Measurements from ENCODE around the gene FBP2. TPM values are rescaled to one million over a fixed set of nuclear protein-coding genes. Genes with fewer than 3 reads are reported as not detected.
"Not testable (repeated sequence)": the region's sequence is repeated elsewhere in the genome, so short reads cannot be mapped to it uniquely, and the experiment has no call there.

Gene FBP2
- total and polyA plus RNA-seq, 4 experiments from 2014 or later: not detected

DNA sequence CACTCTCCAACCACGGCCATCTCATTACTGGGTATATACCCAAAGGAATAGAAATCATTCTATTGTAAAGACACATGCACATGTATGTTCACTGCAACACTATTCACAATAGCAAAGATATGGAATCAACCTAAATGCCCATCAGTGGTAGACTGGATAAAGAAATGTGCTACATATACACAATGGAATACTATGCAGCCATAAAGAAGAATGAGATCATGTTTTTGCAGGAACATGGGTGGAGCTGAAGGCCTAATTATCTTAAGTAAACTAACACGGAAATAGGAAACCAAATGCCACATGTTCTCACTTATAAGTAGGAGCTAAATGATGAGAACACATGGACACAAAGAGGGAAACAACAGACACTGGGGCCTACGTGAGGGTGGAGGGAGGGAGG lies 29.3 kb downstream of the FBP2 start:
- DNase-seq; H3K27me3 ChIP-seq (ENCODE audit: insufficient read depth, low read length); H3K36me3 Mint-ChIP-seq; H3K9me3 ChIP-seq (ENCODE audit: control insufficient read depth in 1 of 2, low read length in 2 of 2); H3K27ac Mint-ChIP-seq; H3K4me3 ChIP-seq (ENCODE audit: low read length in 2 of 2); H3K9me3 Mint-ChIP-seq; H3K27ac ChIP-seq (ENCODE audit: low read depth, low read length); POLR2A ChIA-PET (ENCODE audit: partially characterized antibody); H3K4me3 Mint-ChIP-seq; H3K4me1 Mint-ChIP-seq; intact Hi-C loops (cut with micrococcal nuclease); H3K4me1 ChIP-seq (ENCODE audit: insufficient read depth, low read length); H3K36me3 ChIP-seq (ENCODE audit: insufficient read depth, low read length); CTCF ChIA-PET (ENCODE audit: partially characterized antibody): not testable (repeated sequence)
- peaks cover 7 to 11% of the 10 kb centered on the region in 2 donors for H3K27me3 Mint-ChIP-seq

DNA sequence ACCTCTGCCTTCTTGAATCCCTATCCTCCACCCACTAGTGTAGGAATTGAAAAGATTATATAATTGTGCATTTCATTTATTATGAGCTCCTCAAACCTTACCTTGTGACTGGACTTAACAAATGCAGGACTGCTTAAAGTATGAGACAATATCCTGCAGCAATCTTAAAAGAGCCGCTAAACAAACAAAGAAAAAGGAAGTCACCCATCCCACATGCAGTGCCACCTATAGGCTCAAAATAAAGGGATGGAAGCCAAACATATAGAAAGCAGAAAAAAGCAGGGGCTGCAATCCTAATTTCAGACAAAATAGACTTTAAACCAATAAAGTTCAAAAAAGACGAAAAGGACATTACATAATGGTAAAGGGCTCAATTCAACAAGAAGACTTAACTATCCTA lies 30.1 kb downstream of the FBP2 start:
- H3K27ac ChIP-seq (ENCODE audit: low read depth, low read length): no peak overlapping the region
- ChIA-PET POLR2A (ENCODE audit: partially characterized antibody) (no interaction called here), CTCF (ENCODE audit: partially characterized antibody) (no interaction called here)
- intact Hi-C loops (cut with micrococcal nuclease): no loop called here
- no peaks in the 10 kb centered on the region for H3K4me1 ChIP-seq (ENCODE audit: insufficient read depth, low read length)
- no peaks in the 10 kb centered on the region for H3K36me3 Mint-ChIP-seq
- no peak overlapping the region for H3K27ac Mint-ChIP-seq
- peaks cover 7 to 11% of the 10 kb centered on the region in 2 donors for H3K27me3 Mint-ChIP-seq
- no peaks in the 10 kb centered on the region for H3K9me3 ChIP-seq (ENCODE audit: control insufficient read depth in 1 of 2, low read length in 2 of 2)
- no peak for DNase-seq
- H3K4me3 Mint-ChIP-seq: no peak overlapping the region
- no peaks in the 10 kb centered on the region for H3K27me3 ChIP-seq (ENCODE audit: insufficient read depth, low read length)
- no peaks in the 10 kb centered on the region for H3K4me1 Mint-ChIP-seq
- peaks cover 0 to 4% (median 0%) of the 10 kb centered on the region in 8 donors for H3K9me3 Mint-ChIP-seq
- no peak overlapping the region for H3K4me3 ChIP-seq (ENCODE audit: low read length in 2 of 2)
- no peaks in the 10 kb centered on the region for H3K36me3 ChIP-seq (ENCODE audit: insufficient read depth, low read length)

DNA sequence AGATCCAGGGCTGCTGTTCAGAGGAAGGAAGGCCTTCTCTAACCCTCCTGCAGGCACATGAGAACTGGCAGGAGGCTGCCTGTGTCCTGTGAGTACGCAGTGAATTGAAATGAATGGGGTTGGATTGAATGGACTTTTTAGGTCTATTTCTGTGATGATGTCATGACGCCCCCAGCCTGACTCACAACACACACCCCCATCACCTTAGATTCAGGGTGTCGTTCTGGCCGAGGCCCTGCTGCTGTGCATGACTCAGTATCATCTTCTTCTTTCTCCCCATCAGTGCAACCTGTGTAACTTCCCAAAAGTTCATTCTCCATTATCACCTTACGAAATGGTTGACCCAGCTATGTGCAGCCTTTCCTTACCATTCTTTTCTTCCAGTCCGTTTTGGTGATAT lies 33.4 kb downstream of the FBP2 start:
- no peak overlapping the region for H3K27ac Mint-ChIP-seq
- H3K4me1 Mint-ChIP-seq: no peaks in the 10 kb centered on the region
- no peak overlapping the region for H3K4me3 Mint-ChIP-seq
- no peaks in the 10 kb centered on the region for H3K36me3 ChIP-seq (ENCODE audit: insufficient read depth, low read length)
- ChIA-PET CTCF (ENCODE audit: partially characterized antibody) (no interaction called here), POLR2A (ENCODE audit: partially characterized antibody) (no interaction called here)
- H3K4me1 ChIP-seq (ENCODE audit: insufficient read depth, low read length): no peaks in the 10 kb centered on the region
- no peaks in the 10 kb centered on the region for H3K9me3 ChIP-seq (ENCODE audit: control insufficient read depth in 1 of 2, low read length in 2 of 2)
- no peaks in the 10 kb centered on the region for H3K36me3 Mint-ChIP-seq
- intact Hi-C loops (cut with micrococcal nuclease): no loop called here
- H3K9me3 Mint-ChIP-seq: peaks cover 0 to 4% (median 0%) of the 10 kb centered on the region in 8 donors
- H3K4me3 ChIP-seq (ENCODE audit: low read length in 2 of 2): no peak overlapping the region
- peaks cover 9 to 17% of the 10 kb centered on the region in 2 donors for H3K27me3 Mint-ChIP-seq
- no peak overlapping the region for H3K27ac ChIP-seq (ENCODE audit: low read depth, low read length)
- no peaks in the 10 kb centered on the region for H3K27me3 ChIP-seq (ENCODE audit: insufficient read depth, low read length)
- no peak for DNase-seq

DNA sequence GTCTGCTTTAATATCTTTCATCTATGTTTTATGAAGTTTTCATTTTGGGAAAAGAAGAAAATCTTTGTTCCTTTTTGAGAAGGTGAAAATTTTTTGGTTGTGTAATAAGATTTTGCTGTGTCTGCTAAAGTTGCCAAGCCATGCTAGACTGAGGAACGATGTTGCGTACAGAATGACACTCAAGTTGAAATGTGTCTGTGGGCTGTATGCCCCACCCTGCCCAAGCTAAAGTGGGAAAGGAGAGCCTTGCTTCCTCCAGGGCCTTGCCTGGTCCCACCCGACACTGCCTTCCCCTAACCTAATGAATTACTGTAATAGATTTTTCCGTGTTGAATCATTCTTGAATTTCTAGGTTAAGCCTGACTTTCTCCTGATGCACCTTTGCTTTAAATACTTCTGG lies 36.2 kb downstream of the FBP2 start:
- ChIA-PET POLR2A (ENCODE audit: partially characterized antibody) (no interaction called here), CTCF (ENCODE audit: partially characterized antibody) (no interaction called here)
- peaks cover 10 to 15% of the 10 kb centered on the region in 2 donors for H3K27me3 Mint-ChIP-seq
- no peak overlapping the region for H3K27ac Mint-ChIP-seq
- no peak overlapping the region for H3K27ac ChIP-seq (ENCODE audit: low read depth, low read length)
- no peaks in the 10 kb centered on the region for H3K9me3 ChIP-seq (ENCODE audit: control insufficient read depth in 1 of 2, low read length in 2 of 2)
- no peaks in the 10 kb centered on the region for H3K27me3 ChIP-seq (ENCODE audit: insufficient read depth, low read length)
- no peaks in the 10 kb centered on the region for H3K4me1 Mint-ChIP-seq
- intact Hi-C loops (cut with micrococcal nuclease): no loop called here
- no peak overlapping the region for H3K4me3 Mint-ChIP-seq
- H3K9me3 Mint-ChIP-seq: no peaks in the 10 kb centered on the region
- H3K4me3 ChIP-seq (ENCODE audit: low read length in 2 of 2): no peak overlapping the region
- H3K36me3 Mint-ChIP-seq: no peaks in the 10 kb centered on the region
- H3K36me3 ChIP-seq (ENCODE audit: insufficient read depth, low read length): no peaks in the 10 kb centered on the region
- DNase-seq: no peak
- H3K4me1 ChIP-seq (ENCODE audit: insufficient read depth, low read length): no peaks in the 10 kb centered on the region

DNA sequence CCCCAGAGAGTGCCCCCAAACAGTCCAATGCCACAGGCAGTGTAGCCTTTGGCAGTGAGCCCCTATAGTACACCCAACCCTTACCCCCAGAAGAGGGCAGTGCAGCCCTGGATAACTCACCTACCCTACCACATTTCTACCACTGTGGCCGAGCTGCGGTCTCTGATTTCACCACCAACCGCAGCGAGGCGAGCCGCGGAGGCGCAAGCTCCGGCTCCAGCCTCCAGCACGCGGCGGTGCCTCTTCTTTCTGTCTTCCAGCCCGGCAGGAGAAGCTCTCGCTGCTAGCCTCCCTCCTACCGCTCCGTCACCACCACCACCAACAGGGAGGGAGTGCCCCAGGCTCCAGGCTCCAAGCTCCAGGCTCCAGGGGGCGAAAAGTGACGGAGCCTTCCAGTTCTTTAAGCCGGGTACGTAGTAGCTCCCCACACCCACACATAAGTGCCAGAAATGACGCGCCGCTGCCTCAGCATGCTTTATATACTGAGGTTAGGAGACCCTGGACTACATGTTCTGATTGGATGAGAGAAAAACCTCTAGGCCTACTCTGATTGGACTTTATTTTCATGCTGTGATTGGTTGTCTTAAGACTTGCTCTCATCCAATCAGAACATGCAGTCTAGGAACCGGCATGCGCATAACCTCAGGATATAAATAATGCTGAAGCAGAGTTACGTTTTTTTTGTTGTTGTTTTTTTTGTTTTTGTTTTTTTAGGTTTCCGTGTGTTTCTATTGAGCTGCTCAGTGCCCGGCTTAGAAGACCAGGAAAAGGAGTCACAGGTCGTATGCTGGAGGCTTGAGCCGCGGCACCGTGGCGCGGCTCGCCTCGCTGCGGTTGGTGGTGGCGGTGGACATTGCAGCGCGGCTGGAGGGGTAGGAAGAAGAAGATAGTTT lies 38.9 kb downstream of the FBP2 start, which contains the start of gene PCAT7:
Gene PCAT7 (plus strand): TSS at position 645 of the 893 bp plus-strand sequence.
- Histone ChIP-seq H3K27me3 (ENCODE audit: insufficient read depth, low read length) (no peaks in the 10 kb centered on the region), H3K9me3 (ENCODE audit: control insufficient read depth in 1 of 2, low read length in 2 of 2) (no peaks in the 10 kb centered on the region), H3K4me1 (ENCODE audit: insufficient read depth, low read length) (no peaks in the 10 kb centered on the region), H3K27ac (ENCODE audit: low read depth, low read length) (no peak within 1 kb of the TSS), H3K36me3 (ENCODE audit: insufficient read depth, low read length) (no peaks in the 10 kb centered on the region), H3K4me3 (ENCODE audit: low read length in 2 of 2) (no peak within 1 kb of the TSS)
- H3K36me3 Mint-ChIP-seq: no peaks in the 10 kb centered on the region
- POLR2A ChIA-PET (ENCODE audit: partially characterized antibody): no interaction called here
- intact Hi-C loops (cut with micrococcal nuclease): loop anchor here (1.0 kb wide), 1 partner anchor 49 kb away; no protein-coding TSS in a partner anchor
- CTCF ChIA-PET (ENCODE audit: partially characterized antibody): interaction anchor here (1.2 kb wide), 1 partner anchor 46 kb away, joined by 3 read pairs; no protein-coding TSS in a partner anchor
- no peaks in the 10 kb centered on the region for H3K9me3 Mint-ChIP-seq
- peaks cover 15 to 17% of the 10 kb centered on the region in 2 donors for H3K27me3 Mint-ChIP-seq
- DNase-seq: peak in 2 of 5 donors; percentile 8 to 11
- H3K27ac Mint-ChIP-seq: no peak within 1 kb of the TSS
- H3K4me1 Mint-ChIP-seq: no peaks in the 10 kb centered on the region
- H3K4me3 Mint-ChIP-seq: no peak within 1 kb of the TSS

DNA sequence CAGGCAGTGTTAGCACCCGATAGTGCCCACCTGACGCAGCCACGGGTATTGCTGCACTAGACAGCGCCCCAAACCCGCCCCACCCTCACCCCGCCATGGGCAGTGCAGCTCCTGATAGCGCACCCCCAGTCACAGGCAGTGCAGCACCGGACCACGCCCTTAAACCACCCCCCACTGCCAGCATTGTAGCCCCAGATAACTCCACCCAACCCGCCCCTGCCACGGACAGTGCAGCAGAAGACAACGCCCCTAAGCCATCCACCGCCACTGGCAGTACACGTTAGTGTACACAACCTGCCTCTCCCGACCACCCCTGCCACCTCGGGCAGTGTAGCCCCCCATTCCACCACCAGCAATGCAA lies 39.6 kb downstream of the FBP2 start:
- intact Hi-C loops (cut with micrococcal nuclease): loop anchor here (1.0 kb wide), 1 partner anchor 49 kb away; no protein-coding TSS in a partner anchor
- Mint-ChIP-seq H3K36me3 (no peaks in the 10 kb centered on the region), H3K9me3 (no peaks in the 10 kb centered on the region), H3K27me3 (peaks cover 17 to 18% of the 10 kb centered on the region in 2 donors), H3K4me1 (no peaks in the 10 kb centered on the region), H3K27ac (no peak overlapping the region), H3K4me3 (no peak overlapping the region)
- Histone ChIP-seq H3K27ac (ENCODE audit: low read depth, low read length) (no peak overlapping the region), H3K4me1 (ENCODE audit: insufficient read depth, low read length) (no peaks in the 10 kb centered on the region), H3K27me3 (ENCODE audit: insufficient read depth, low read length) (no peaks in the 10 kb centered on the region), H3K9me3 (ENCODE audit: control insufficient read depth in 1 of 2, low read length in 2 of 2) (no peaks in the 10 kb centered on the region), H3K4me3 (ENCODE audit: low read length in 2 of 2) (no peak overlapping the region), H3K36me3 (ENCODE audit: insufficient read depth, low read length) (no peaks in the 10 kb centered on the region)
- ChIA-PET CTCF (ENCODE audit: partially characterized antibody) (no interaction called here), POLR2A (ENCODE audit: partially characterized antibody) (no interaction called here)
- DNase-seq: no peak

DNA sequence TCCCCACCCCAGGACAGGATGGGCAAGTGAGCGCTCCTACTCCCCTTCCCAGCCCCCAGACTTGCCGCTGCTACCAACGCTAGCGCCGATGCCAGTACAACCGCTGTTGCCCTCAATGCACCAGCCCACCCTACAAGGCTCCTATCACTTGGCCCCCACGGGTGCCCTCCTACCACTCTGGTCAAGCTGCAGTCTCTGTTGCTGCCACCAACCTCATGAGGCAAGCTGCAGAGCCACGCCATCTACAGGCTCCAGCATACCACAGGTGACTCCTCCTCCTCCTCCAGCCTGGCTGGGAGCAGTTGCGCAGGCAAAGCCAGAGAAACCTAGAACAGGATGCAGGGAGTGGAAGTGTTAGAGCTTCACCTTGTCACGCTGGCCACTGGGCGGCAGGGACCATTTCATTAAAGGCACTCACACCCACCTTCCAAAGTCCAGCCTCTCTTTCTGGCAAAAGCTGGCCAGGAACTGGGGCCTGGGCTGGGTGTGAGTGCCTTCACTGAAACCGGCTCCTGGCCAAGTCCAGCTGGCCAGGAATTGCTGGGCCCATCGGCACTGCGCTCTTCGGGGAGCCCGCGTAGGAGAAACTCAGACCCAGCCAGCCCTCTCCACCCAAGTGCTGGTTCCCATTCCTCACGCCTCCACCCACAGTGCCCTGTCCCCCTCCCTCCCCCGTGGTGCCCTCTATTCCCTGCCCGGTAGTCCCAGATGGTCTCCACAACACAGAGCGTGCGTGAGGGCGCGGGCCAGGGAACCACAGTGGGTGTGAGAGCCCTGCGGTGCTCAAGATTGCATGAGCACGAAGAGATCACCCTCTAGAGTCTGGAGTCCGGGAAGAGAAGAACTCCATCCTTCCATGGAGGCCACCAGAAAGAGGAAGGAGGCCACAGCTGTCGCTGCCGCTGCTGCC lies 40.3 kb downstream of the FBP2 start:
- POLR2A ChIA-PET (ENCODE audit: partially characterized antibody): no interaction called here
- H3K4me1 Mint-ChIP-seq: no peaks in the 10 kb centered on the region

More for the DNA sequence above, 40.3 kb downstream of the FBP2 start:
- no peak overlapping the region for H3K27ac Mint-ChIP-seq
- peaks cover 21 to 22% of the 10 kb centered on the region in 2 donors for H3K27me3 Mint-ChIP-seq
- CTCF ChIA-PET (ENCODE audit: partially characterized antibody): no interaction called here
- H3K4me3 Mint-ChIP-seq: no peak overlapping the region
- no peaks in the 10 kb centered on the region for H3K27me3 ChIP-seq (ENCODE audit: insufficient read depth, low read length)
- no peak overlapping the region for H3K27ac ChIP-seq (ENCODE audit: low read depth, low read length)
- no peaks in the 10 kb centered on the region for H3K9me3 ChIP-seq (ENCODE audit: control insufficient read depth in 1 of 2, low read length in 2 of 2)
- intact Hi-C loops (cut with micrococcal nuclease): no loop called here
- no peaks in the 10 kb centered on the region for H3K36me3 ChIP-seq (ENCODE audit: insufficient read depth, low read length)
- no peak overlapping the region for H3K4me3 ChIP-seq (ENCODE audit: low read length in 2 of 2)
- no peaks in the 10 kb centered on the region for H3K4me1 ChIP-seq (ENCODE audit: insufficient read depth, low read length)
- H3K36me3 Mint-ChIP-seq: no peaks in the 10 kb centered on the region
- DNase-seq: no peak
- no peaks in the 10 kb centered on the region for H3K9me3 Mint-ChIP-seq

All from CD4-positive, alpha-beta memory T cell (primary cell).